ENCODE results near the gene SIRT1.
"Not testable (repeated sequence)": the region's sequence is repeated elsewhere in the genome, so short reads cannot be mapped to it uniquely, and the experiment has no call there.

- TF ChIP-seq CTCF, POLR2AphosphoS5, POLR2A (IDR thresholded peaks at IDR 0.05): not testable (repeated sequence)
These were observed 44.9 kb upstream of the SIRT1 start for GRCh38 chr10:67839511-67839910.

Measured in transverse colon (tissue), 4 donors.